Glutamatergic neuron (in vitro differentiated cells): ENCODE data around the gene C2. TPM values are rescaled to one million over a fixed set of nuclear protein-coding genes. Genes with fewer than 3 reads are reported as not detected.
"Not testable (repeated sequence)": the region's sequence is repeated elsewhere in the genome, so short reads cannot be mapped to it uniquely, and the experiment has no call there.

Source experiments
- DNase-seq: peaks from one replicate; pipeline ENCODE4 v3.0.0; 2022
- H3K27ac Mint-ChIP-seq: one replicate; pipeline ENCODE4 v1.8.0; 2020; ENCODE audit warnings: mild to moderate bottlenecking, mixed read lengths, inconsistent platforms; ENCODE audit not compliant: unreplicated experiment
- H3K27me3 Mint-ChIP-seq: one replicate; pipeline ENCODE4 v1.8.0; 2020; ENCODE audit warnings: mild to moderate bottlenecking, moderate library complexity, mixed read lengths, inconsistent platforms; ENCODE audit not compliant: unreplicated experiment
- H3K36me3 Mint-ChIP-seq: one replicate; pipeline ENCODE4 v1.8.0; 2020; ENCODE audit warnings: mild to moderate bottlenecking, mixed read lengths, inconsistent platforms; ENCODE audit not compliant: unreplicated experiment
- H3K4me1 Mint-ChIP-seq: one replicate; pipeline ENCODE4 v1.8.0; 2020; ENCODE audit warnings: mild to moderate bottlenecking, low read depth, mixed read lengths, inconsistent platforms; ENCODE audit not compliant: unreplicated experiment
- H3K4me3 Mint-ChIP-seq: one replicate; pipeline ENCODE4 v1.8.0; 2020; ENCODE audit warnings: mild to moderate bottlenecking, mixed read lengths, inconsistent platforms; ENCODE audit not compliant: unreplicated experiment
- H3K9me3 Mint-ChIP-seq: one replicate; pipeline ENCODE4 v1.8.0; 2020; ENCODE audit warnings: mild to moderate bottlenecking, moderate library complexity, mixed read lengths, inconsistent platforms; ENCODE audit not compliant: unreplicated experiment
- total RNA-seq: library from RNA; stranded (reverse); fragmentation: NEBNext Ultra II Directional; extraction: Animal tissue kit (Norgen Biotek cat#: 25700); gene quantifications from one replicate; pipeline ENCODE4 v1.2.1, GENCODE V29; 2021; ENCODE audit not compliant: unreplicated experiment
- TF ChIP-seq, protein P1 (sequence below): fragments of 200-600 bp; sonication (generic); IDR thresholded peaks from one replicate; pipeline ENCODE4 v1.5.0; 2021; ENCODE audit not compliant: partially characterized antibody, unreplicated experiment

C2 gene
- total RNA-seq, 1 donor from 2014 or later: not detected

DNA sequence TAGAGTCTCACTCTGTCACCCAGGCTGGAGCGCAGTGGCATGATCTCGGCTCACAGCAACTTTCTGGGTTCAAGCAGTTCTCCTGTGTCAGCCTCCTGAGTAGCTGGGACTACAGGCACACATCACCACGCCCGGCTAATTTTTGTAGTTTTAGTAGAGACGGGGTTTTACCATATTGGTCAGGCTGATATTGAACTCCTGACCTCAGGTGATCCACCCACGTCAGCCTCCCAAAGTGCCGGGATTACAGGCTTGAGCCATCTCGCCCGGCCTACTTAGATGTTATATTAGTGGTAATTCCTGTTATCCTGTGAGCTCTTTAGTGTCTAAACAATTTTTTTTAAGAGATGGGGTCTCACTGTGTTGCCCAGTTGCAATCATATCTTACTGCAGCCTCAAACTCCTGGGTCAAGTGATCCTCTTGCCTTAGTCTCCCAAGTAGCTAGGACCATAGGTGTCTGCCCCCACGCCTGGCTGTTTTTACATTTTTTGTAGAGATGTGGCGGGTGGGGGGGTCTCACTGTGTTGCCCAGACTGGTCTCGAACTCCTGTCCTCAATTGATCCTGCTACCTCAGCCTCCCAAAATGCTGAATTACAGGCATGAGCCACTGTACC, 50.4 kb downstream of the C2 start:
- Mint-ChIP-seq H3K36me3 (peaks cover 5% of the 10 kb centered on the region), H3K4me3 (no peak overlapping the region), H3K27me3 (peaks cover 1% of the 10 kb centered on the region), H3K9me3 (peaks cover 7% of the 10 kb centered on the region), H3K4me1 (peaks cover 5% of the 10 kb centered on the region), H3K27ac (no peak overlapping the region)
- TF ChIP-seq, protein P1, sequence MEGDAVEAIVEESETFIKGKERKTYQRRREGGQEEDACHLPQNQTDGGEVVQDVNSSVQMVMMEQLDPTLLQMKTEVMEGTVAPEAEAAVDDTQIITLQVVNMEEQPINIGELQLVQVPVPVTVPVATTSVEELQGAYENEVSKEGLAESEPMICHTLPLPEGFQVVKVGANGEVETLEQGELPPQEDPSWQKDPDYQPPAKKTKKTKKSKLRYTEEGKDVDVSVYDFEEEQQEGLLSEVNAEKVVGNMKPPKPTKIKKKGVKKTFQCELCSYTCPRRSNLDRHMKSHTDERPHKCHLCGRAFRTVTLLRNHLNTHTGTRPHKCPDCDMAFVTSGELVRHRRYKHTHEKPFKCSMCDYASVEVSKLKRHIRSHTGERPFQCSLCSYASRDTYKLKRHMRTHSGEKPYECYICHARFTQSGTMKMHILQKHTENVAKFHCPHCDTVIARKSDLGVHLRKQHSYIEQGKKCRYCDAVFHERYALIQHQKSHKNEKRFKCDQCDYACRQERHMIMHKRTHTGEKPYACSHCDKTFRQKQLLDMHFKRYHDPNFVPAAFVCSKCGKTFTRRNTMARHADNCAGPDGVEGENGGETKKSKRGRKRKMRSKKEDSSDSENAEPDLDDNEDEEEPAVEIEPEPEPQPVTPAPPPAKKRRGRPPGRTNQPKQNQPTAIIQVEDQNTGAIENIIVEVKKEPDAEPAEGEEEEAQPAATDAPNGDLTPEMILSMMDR: no peak
- DNase-seq: no peak

DNA sequence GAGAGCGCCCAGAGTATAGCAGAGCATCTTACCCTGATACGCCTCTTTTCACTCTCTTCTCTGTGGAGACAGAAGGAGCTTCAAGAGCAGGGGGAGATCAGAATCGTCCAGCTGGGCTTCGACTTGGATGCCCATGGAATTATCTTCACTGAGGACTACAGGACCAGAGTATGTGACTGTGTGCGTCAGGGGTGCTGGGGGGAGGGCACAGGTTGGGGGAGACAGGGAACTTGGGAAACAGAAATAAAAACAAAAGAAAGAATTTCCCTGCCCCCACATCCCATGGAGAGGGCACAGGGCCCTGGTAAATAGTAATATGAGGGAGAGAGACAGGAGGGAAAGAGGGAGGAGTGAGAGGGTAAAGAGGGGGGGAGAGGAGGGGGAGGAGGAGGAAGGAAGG, 51.3 kb downstream of the C2 start:
- Mint-ChIP-seq H3K36me3 (no peaks in the 10 kb centered on the region), H3K4me3 (no peak overlapping the region), H3K27me3 (no peaks in the 10 kb centered on the region), H3K9me3 (peaks cover 7% of the 10 kb centered on the region), H3K4me1 (no peaks in the 10 kb centered on the region), H3K27ac (no peak overlapping the region)
- TF ChIP-seq, protein P1: no peak
- no peak for DNase-seq

DNA sequence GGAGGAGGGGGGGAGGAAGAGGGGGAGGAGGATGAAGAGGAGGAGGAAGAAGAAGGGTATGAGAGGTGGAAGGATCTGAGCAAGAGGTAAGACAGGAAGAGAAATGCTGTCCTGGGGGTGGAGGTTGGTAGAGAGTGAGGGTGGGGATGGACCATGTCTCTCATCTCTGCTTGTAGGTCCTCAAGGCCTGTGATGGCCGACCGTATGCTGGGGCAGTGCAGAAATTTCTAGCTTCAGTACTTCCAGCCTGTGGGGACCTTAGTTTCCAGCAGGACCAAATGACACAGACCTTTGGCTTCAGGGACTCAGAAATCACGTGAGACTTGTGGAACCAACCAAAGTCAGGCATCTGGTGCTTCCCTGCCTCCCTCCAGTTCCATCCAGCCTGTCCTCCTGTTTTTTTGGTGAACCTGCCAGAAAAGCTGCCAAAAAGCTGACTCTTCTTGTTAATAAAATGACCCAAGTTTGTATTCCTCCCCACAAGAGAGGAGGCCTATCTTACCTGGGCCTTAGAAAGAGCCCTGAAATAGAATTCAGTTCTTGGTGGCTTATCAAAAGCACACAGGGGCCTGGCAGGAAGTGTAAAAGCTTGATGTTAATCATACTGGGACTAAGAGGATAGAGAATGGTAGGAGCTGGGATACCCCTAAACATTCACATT, 51.9 kb downstream of the C2 start:
- H3K27ac Mint-ChIP-seq: no peak overlapping the region
- no peak for DNase-seq
- H3K4me1 Mint-ChIP-seq: no peaks in the 10 kb centered on the region

DNA sequence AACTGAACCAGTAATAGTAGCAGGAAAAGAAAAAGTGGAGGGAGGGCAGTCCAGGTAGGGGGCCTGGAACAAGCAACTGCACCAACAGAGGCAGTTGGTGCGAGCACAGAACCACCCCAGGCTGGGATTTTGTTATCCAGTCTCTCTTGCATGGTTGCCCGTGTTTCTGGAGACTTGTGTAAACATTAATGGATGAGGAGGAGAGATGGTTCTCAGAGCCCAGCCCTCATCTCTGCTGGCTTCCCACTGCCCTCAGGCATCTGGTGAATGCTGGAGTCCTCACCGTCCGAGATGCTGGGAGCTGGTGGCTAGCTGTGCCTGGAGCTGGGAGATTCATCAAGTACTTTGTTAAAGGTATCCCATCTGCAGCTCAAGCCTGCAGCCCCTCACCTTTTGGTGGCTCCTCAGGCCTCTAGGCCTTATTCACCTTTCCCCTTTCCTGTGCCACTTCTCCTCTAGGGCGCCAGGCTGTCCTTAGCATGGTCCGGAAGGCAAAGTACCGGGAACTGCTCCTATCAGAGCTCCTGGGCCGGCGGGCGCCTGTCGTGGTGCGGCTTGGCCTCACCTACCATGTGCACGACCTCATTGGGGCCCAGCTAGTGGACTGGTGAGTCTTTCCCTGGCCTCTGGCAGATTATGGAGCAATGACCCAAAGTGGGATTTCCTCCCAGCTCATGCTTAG, 52.8 kb downstream of the C2 start:
- not testable (repeated sequence) for H3K27ac Mint-ChIP-seq, H3K4me1 Mint-ChIP-seq, DNase-seq, H3K4me3 Mint-ChIP-seq, H3K9me3 Mint-ChIP-seq, H3K36me3 Mint-ChIP-seq, H3K27me3 Mint-ChIP-seq

More for the DNA sequence above, 51.9 kb downstream of the C2 start:
- no peak overlapping the region for H3K4me3 Mint-ChIP-seq
- TF ChIP-seq, protein P1: no peak
- no peaks in the 10 kb centered on the region for H3K36me3 Mint-ChIP-seq
- H3K9me3 Mint-ChIP-seq: peaks cover 3% of the 10 kb centered on the region
- H3K27me3 Mint-ChIP-seq: no peaks in the 10 kb centered on the region

DNA sequence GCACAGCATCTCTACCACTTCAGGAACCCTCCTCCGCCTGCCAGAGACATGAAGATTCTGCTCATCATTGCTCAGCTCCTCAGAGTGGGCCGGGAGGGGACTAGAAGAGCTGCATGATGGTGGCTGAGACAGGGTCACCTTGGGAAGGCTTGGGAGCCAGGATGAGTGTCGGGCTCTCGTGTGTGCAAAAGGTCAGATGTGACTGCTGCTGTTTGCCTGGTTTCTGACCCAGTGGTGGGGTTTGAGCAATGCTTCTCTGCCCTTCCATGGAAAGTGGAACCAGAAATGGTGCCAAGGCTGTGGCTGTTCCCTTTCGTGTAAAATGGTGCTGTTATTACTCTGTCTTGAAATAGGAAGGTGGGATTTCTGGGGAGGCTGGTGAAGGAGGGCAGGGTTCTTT, 53.5 kb downstream of the C2 start:
- not testable (repeated sequence) for H3K27me3 Mint-ChIP-seq, H3K36me3 Mint-ChIP-seq, H3K4me3 Mint-ChIP-seq, H3K9me3 Mint-ChIP-seq, H3K27ac Mint-ChIP-seq, DNase-seq, H3K4me1 Mint-ChIP-seq

DNA sequence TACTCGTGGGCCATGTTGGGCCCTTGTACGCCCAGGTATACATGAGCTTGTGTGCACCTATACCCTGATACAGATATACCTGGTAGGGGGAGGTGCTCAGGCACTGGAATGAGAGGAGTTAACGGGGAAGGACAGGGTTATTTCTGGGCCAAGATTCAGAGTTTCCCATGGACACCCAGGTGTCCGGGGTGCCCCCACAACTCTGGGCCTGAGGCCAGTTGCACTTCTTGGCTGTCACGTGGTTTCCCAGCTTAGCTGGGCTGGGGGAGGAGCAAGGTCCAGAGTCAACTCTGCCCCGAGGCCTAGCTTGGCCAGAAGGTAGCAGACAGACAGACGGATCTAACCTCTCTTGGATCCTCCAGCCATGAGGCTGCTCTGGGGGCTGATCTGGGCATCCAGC, 54.2 kb downstream of the C2 start, which contains the start of gene C4A:
Gene C4A (plus strand): TSS at position 314 of the 400 bp plus-strand sequence. CDS start 51 bp downstream, at position 365.
- not testable (repeated sequence) for H3K36me3 Mint-ChIP-seq, DNase-seq, H3K4me3 Mint-ChIP-seq, H3K9me3 Mint-ChIP-seq, H3K27ac Mint-ChIP-seq, H3K27me3 Mint-ChIP-seq, H3K4me1 Mint-ChIP-seq

DNA sequence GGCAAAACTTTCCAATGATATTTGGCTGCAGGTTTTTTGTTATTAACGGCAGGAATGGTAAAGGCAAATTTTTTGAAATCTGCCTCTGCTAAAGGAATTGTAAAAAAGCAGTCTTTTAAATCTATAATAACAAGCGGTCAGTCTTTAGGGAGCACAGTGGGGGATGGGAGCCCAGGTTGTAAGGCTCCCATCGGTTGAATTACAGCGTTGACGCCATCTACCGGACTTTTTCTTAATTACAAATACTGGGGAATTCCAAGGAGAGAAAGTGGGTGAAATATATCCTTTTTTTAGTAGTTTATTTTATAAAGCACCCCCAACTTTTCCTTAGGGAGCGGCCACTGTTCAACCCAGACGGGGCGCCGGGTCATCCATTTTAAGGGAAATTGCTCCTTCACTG, 61.8 kb downstream of the C2 start:
- not testable (repeated sequence) for H3K27ac Mint-ChIP-seq, H3K4me1 Mint-ChIP-seq, H3K9me3 Mint-ChIP-seq, H3K4me3 Mint-ChIP-seq, H3K36me3 Mint-ChIP-seq, H3K27me3 Mint-ChIP-seq, DNase-seq

DNA sequence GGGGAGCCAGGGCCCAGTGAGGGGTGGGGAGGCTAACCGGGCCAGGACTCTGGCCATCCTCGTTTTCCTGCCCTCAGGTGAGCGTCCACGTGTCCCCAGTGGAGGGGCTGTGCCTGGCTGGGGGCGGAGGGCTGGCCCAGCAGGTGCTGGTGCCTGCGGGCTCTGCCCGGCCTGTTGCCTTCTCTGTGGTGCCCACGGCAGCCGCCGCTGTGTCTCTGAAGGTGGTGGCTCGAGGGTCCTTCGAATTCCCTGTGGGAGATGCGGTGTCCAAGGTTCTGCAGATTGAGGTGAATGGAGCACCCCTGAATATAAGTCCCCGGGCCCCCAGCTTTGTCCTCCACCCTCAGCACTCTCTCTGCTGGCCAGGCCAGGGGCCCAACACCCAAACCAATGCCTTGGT, 66.9 kb downstream of the C2 start:
- not testable (repeated sequence) for H3K4me1 Mint-ChIP-seq, H3K27ac Mint-ChIP-seq, DNase-seq, H3K36me3 Mint-ChIP-seq, H3K4me3 Mint-ChIP-seq, H3K9me3 Mint-ChIP-seq, H3K27me3 Mint-ChIP-seq
